ENCODE measurements around the gene MSLN. TPM values are rescaled to one million over a fixed set of nuclear protein-coding genes. Genes with fewer than 3 reads are reported as not detected.

MSLN gene
- total and polyA plus RNA-seq, 2 experiments from 2014 or later = 4.5 TPM; not detected in 1

DNA sequence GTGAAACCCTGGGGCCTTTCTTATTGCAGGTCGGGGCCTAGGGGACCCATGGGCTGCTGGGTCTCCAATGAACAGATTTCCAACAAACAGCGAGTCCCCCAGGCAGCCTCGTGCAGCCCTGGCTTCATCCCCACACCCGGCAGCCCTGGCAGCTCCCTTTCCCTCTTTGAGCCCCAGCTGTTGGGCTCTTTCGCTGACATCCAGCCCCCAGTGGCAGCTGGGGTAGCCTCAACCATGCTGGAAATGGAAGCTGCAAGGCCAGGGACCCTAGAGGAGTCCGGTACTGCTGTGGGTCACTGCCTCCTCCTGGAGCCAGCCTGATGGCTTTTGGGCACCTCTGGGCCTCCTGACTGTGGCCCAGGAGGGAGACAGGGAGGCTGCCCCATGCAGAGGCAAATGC, 21.7 kb downstream of the MSLN start:
- TF ChIP-seq CTCF (IDR thresholded peaks at IDR 0.05; ENCODE audit: low read depth, low read length) = no peak
- Histone ChIP-seq H3K27ac (no peak overlapping the region), H3K4me3 (no peak overlapping the region), H3K9me3 (ENCODE audit: low read depth) (no peaks in the 10 kb centered on the region), H3K36me3 (no peaks in the 10 kb centered on the region), H3K27me3 (no peaks in the 10 kb centered on the region), H3K4me1 (ENCODE audit: low read depth) (peaks cover 19% of the 10 kb centered on the region)
- no peak for DNase-seq (ENCODE audit: low read depth in 1 of 2, low spot score in 1 of 2)

DNA sequence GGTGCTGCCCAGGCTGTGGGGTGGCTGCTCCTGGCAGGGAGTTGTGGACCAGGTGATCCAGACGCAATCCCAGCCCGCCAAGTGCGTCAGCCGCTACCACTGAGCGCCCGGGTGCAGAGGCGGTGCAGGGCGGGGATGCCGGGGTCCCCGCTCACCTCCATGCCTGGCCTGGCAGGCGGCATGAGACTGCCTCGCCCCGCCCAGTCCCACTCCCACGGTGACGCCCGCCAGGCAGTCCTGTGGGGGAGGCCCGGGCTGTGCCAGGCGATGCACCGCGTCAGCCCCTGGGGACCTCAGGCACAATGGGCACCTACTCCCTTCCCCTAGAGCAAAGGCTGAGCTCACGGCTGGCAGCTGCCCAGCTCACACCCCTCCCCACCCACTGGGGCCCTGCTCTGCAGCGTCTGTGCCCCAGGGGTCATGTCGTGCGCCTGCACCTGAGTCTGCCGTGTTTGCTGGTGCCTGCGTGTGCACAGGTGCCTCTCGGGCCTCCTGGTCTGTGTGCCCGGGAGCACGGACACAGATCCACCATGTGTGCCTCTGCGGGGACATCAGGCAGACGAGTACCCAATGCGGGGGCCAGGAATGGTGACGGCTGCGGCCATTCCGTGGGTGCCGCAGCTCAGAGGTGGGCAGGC, 22.4 kb downstream of the MSLN start:
- Histone ChIP-seq H3K9me3 (ENCODE audit: low read depth) (no peaks in the 10 kb centered on the region), H3K27me3 (no peaks in the 10 kb centered on the region), H3K27ac (no peak overlapping the region), H3K4me1 (ENCODE audit: low read depth) (peaks cover 14% of the 10 kb centered on the region), H3K36me3 (no peaks in the 10 kb centered on the region), H3K4me3 (no peak overlapping the region)
- DNase-seq (ENCODE audit: low read depth in 1 of 2, low spot score in 1 of 2) = no peak
- TF ChIP-seq CTCF (IDR thresholded peaks at IDR 0.05; ENCODE audit: low read depth, low read length) = no peak

GRCh38 chr16:783404-784161, 23.0 kb downstream of the MSLN start:
- TF ChIP-seq CTCF (IDR thresholded peaks at IDR 0.05; ENCODE audit: low read depth, low read length) = no peak

GRCh38 chr16:784431-784830, 23.9 kb downstream of the MSLN start:
- no peak for DNase-seq (ENCODE audit: low read depth in 1 of 2, low spot score in 1 of 2)
- no peaks in the 10 kb centered on the region for H3K9me3 ChIP-seq (ENCODE audit: low read depth)
- no peak overlapping the region for H3K4me3 ChIP-seq
- no peak overlapping the region for H3K27ac ChIP-seq
- no peak for TF ChIP-seq CTCF (IDR thresholded peaks at IDR 0.05; ENCODE audit: low read depth, low read length)
- H3K36me3 ChIP-seq = no peaks in the 10 kb centered on the region
- H3K4me1 ChIP-seq (ENCODE audit: low read depth) = peaks cover 15% of the 10 kb centered on the region
- H3K27me3 ChIP-seq = no peaks in the 10 kb centered on the region

More at GRCh38 chr16:783404-784161, 23.0 kb downstream of the MSLN start:
- no peak overlapping the region for H3K27ac ChIP-seq
- H3K9me3 ChIP-seq (ENCODE audit: low read depth) = no peaks in the 10 kb centered on the region
- no peak overlapping the region for H3K4me3 ChIP-seq
- no peaks in the 10 kb centered on the region for H3K27me3 ChIP-seq
- no peaks in the 10 kb centered on the region for H3K36me3 ChIP-seq
- H3K4me1 ChIP-seq (ENCODE audit: low read depth) = peaks cover 11% of the 10 kb centered on the region
- peak in 1 of 2 donors; percentile 30 for DNase-seq (ENCODE audit: low read depth in 1 of 2, low spot score in 1 of 2)

GRCh38 chr16:785563-786535, 25.3 kb downstream of the MSLN start:
- Histone ChIP-seq H3K27ac (no peak overlapping the region), H3K4me1 (ENCODE audit: low read depth) (peaks cover 15% of the 10 kb centered on the region), H3K9me3 (ENCODE audit: low read depth) (no peaks in the 10 kb centered on the region), H3K27me3 (no peaks in the 10 kb centered on the region), H3K36me3 (no peaks in the 10 kb centered on the region), H3K4me3 (no peak overlapping the region)
- DNase-seq (ENCODE audit: low read depth in 1 of 2, low spot score in 1 of 2) = peak; percentile 64 to 81
- TF ChIP-seq CTCF (IDR thresholded peaks at IDR 0.05; ENCODE audit: low read depth, low read length) = peak; percentile 73
